SK-N-MC (cell line): ENCODE results near the gene BUD23.

ENCODE experiments used
- DNase-seq: peaks from one replicate; pipeline ENCODE4 v3.0.0-alpha.2; 2011; ENCODE audit warnings: low read depth, low spot score
- H3K27ac ChIP-seq: fragments of 200-600 bp; sonication (generic); 2 replicates; pipeline ENCODE4 v1.5.1; 2016; ENCODE audit warnings: mixed run types
- H3K36me3 ChIP-seq: fragments of 200-600 bp; sonication (generic); 2 replicates; pipeline ENCODE4 v1.6.1; 2017; ENCODE audit warnings: antibody characterized with exemption, low read length, mixed read lengths; ENCODE audit not compliant: insufficient read depth
- H3K4me3 ChIP-seq: fragments of 200-600 bp; sonication (generic); 2 replicates; pipeline ENCODE4 v1.5.1; 2016
- H3K9ac ChIP-seq: fragments of 200-600 bp; sonication (generic); 2 replicates; pipeline ENCODE4 v1.8.0; 2017; ENCODE audit warnings: mixed run types, mixed read lengths; ENCODE audit not compliant: insufficient read length
- H3K9me3 ChIP-seq: fragments of 200-600 bp; sonication (generic); 2 replicates; pipeline ENCODE4 v1.6.1; 2017; ENCODE audit warnings: low read depth, mild to moderate bottlenecking, antibody characterized with exemption, low read length, moderate library complexity, mixed read lengths
- EZH2 ChIP-seq: fragments of 200-600 bp; sonication (generic); IDR thresholded peaks from one replicate; pipeline ENCODE4 v1.6.1; 2017; ENCODE audit warnings: antibody characterized with exemption
- FOXP2 ChIP-seq: optimal IDR thresholded peaks from 2 replicates; pipeline ENCODE3; 2011; ENCODE audit warnings: mild to moderate bottlenecking, moderate library complexity; ENCODE audit not compliant: insufficient read depth; ENCODE audit errors: extremely low read length, control extremely low read depth
- POLR2AphosphoS5 ChIP-seq: IDR thresholded peaks from 2 replicates; pipeline ENCODE4 v1.6.1; 2012; ENCODE audit warnings: mild to moderate bottlenecking, low read depth, low read length, borderline replicate concordance

BUD23 gene

GRCh38 chr7:73746378-73746777, 63.0 kb downstream of the BUD23 start:
- TF ChIP-seq POLR2AphosphoS5: no peak
- TF ChIP-seq FOXP2: no peak
- no peak for TF ChIP-seq EZH2
- no peak for DNase-seq
- H3K9ac ChIP-seq: no peak overlapping the region
- no peak overlapping the region for H3K4me3 ChIP-seq
- no peaks in the 10 kb centered on the region for H3K9me3 ChIP-seq
- no peaks in the 10 kb centered on the region for H3K36me3 ChIP-seq
- H3K27ac ChIP-seq: no peak overlapping the region
